ENCODE results near the gene CEP89. TPM values are rescaled to one million over a fixed set of nuclear protein-coding genes. Genes with fewer than 3 reads are reported as not detected.

The CEP89 gene
- total RNA-seq, 1 donor from 2014 or later: 16.9 TPM

- no peak for DNase-seq (ENCODE audit: low read depth)
- no peak for TF ChIP-seq CTCF (conservative IDR thresholded peaks at IDR 0.05; ENCODE audit: low read depth, low read length)
- no peak overlapping the region for H3K4me3 ChIP-seq (ENCODE audit: low read depth, low read length)
Measured at GRCh38 chr19:32881766-32882165, 90.0 kb downstream of the CEP89 start.

GRCh38 chr19:32880622-32881021 lies 91.1 kb downstream of the CEP89 start:
- no peak for TF ChIP-seq CTCF (conservative IDR thresholded peaks at IDR 0.05; ENCODE audit: low read depth, low read length)
- no peak overlapping the region for H3K4me3 ChIP-seq (ENCODE audit: low read depth, low read length)
- no peak for DNase-seq (ENCODE audit: low read depth)

GRCh38 chr19:32879741-32880140 lies 92.0 kb downstream of the CEP89 start:
- DNase-seq (ENCODE audit: low read depth): no peak
- TF ChIP-seq CTCF (conservative IDR thresholded peaks at IDR 0.05; ENCODE audit: low read depth, low read length): no peak
- H3K4me3 ChIP-seq (ENCODE audit: low read depth, low read length): no peak overlapping the region

GRCh38 chr19:32878988-32879387 lies 92.8 kb downstream of the CEP89 start:
- TF ChIP-seq CTCF (conservative IDR thresholded peaks at IDR 0.05; ENCODE audit: low read depth, low read length): no peak
- no peak overlapping the region for H3K4me3 ChIP-seq (ENCODE audit: low read depth, low read length)
- DNase-seq (ENCODE audit: low read depth): no peak

- H3K4me3 ChIP-seq (ENCODE audit: low read depth, low read length): no peak overlapping the region
- no peak for TF ChIP-seq CTCF (conservative IDR thresholded peaks at IDR 0.05; ENCODE audit: low read depth, low read length)
- no peak for DNase-seq (ENCODE audit: low read depth)
Measured at GRCh38 chr19:32877977-32878745, 93.6 kb downstream of the CEP89 start.

GRCh38 chr19:32877323-32877912 lies 94.3 kb downstream of the CEP89 start:
- H3K4me3 ChIP-seq (ENCODE audit: low read depth, low read length): no peak overlapping the region
- no peak for DNase-seq (ENCODE audit: low read depth)
- TF ChIP-seq CTCF (conservative IDR thresholded peaks at IDR 0.05; ENCODE audit: low read depth, low read length): no peak

- TF ChIP-seq CTCF (conservative IDR thresholded peaks at IDR 0.05; ENCODE audit: low read depth, low read length): no peak
- H3K4me3 ChIP-seq (ENCODE audit: low read depth, low read length): no peak overlapping the region
- no peak for DNase-seq (ENCODE audit: low read depth)
Measured at GRCh38 chr19:32876919-32877285, 94.9 kb downstream of the CEP89 start.

Measured in epithelial cell of proximal tubule (primary cell).